NCI-H187 treated with DMSO at 0.1 percent for 48 hours (cell line): ENCODE data around the gene KRTAP5-1.

Source experiments
- DNase-seq: peaks from one replicate; lab custom pipeline; 2025; lab: John Stamatoyannopoulos, UW

KRTAP5-1 gene

DNA sequence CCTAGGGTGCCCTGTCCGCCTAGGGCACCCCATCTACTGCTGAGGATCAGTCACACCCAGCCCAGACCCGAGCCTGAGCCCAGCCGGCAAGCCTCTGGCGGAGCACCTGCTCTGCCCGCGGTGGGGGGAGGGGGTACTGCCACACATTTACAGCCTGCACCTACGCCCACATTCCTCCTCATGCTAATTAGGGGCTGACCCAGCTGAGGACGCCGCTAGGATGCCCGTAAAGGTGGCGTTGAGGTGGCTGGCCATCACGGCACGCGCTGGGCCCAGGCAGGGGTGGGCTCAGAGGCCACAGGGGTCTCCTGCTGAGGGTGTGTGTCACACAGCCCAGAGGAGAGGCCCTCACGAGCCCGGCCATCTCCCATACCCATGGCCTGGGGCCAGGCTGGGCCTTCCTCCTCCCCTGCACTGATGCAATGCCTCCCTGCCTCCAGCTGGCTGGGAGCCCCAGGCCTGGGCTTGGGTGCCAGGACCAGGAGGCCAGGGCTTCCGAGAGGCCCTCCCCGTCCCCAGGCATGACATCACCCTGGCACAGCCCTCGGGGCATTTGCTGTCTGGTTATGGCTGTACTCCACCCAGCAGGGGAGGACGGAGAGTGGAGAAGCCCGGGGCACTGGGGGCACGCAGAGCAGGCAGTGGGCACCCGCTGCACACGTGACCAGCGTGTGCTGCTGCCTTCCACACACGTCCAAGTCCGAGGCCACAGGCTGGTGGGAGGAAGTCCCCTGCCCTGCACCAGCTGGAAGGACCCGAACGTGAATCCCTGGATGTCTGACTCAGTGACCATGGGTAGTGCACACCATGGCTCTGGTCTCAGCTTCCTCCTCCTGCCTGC lies 25.8 kb downstream of the KRTAP5-1 start:
- DNase-seq: no peak

DNA sequence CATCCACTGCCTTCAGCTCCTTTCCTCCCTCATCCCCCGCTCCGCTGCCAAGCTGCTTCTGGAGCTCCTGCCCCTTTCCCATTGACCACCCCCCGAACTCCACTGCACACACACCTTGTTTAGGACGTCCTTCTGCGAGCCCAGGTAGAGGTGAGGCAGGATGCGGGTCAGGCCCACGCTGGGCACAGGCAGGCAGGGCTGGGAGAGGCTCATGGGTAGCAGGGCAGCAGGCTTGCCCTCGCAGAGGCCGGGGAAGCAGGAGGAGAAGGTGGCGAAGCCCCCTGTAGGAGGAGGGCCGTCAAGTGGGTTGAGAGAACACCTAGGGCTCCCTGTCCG lies 26.3 kb downstream of the KRTAP5-1 start:
- DNase-seq: no peak

DNA sequence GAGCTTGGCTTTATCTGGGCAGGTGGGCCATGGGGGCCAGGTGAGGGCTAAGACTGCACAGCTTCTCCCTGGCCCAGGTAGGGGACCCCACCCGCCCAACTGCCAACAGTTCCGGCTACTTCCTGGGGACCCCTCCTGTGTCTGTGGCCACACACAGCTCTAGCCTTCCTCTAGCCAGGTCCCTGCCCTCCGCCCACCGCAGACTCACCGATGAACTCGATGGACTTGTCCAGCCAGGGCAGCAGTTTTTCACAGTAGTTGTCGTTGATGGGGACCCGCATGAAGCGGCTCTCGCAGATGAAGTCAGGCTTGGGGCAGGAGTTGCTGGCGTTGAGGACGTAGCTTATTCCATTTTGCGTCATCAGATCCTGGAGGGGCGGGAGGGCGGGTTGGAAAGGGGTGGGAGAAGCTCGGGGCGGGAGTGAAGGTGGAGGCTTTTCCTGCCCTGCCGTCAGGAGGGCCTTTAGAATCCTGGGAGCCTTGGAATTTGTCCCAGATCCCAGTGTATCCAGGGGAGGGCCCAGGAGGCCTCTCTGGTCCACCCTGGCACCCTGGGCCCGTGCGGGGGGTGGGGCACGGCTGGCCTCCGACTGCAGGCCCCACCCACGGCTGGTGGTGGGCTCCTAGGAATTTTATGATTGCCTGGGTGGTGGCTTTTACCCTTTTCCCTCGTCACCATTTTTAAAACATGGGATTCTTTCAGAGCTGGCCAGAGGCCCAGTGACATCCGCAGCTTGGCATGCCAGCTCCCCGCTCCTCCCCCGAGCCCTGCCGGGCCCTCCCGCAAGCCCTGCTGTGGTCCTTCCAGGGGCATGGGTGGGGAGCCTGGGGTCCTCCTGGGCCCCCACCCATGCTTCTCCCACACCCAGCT lies 26.9 kb downstream of the KRTAP5-1 start:
- DNase-seq: no peak

DNA sequence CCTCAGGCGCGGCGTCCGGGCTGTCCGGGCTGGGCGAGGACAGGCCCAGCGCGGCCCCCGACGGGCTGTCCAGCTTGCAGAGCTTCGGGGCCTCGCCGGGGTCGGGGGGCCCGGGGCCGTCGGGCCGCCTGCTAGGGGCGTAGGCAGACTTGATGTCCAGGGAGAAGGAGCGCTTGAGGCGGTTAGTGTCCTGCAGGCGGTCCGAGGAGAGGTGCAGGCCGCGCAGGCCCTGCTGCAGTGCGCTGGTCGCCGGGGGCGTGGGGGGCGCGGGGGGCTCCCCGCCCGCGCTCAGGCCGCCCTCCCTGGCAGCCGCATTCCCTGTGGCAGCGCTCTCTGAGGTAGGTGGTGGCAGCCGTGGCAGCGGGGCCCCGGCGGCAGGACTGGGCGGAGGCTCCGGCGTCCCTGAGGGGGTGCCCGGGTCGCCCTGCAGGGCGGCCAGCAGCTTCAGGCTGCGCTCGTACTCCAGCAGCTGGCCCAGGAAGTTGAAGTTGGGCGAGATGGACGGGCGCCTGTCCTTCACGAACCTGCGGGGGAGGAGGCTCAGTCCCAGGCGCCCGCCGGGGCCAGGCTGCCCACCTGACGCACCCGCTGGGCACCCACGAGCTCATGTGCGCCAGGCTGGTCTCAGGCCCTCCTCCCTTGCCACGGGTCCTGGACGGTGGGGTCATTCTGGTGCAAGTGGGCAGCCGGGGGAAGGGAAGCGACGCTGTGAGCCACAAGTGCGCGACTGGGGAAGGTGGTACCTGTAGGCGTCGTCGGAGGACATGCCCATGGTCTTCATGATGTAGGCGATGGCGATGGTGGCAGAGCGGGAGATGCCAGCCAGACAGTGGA lies 27.8 kb downstream of the KRTAP5-1 start:
- DNase-seq: no peak

DNA sequence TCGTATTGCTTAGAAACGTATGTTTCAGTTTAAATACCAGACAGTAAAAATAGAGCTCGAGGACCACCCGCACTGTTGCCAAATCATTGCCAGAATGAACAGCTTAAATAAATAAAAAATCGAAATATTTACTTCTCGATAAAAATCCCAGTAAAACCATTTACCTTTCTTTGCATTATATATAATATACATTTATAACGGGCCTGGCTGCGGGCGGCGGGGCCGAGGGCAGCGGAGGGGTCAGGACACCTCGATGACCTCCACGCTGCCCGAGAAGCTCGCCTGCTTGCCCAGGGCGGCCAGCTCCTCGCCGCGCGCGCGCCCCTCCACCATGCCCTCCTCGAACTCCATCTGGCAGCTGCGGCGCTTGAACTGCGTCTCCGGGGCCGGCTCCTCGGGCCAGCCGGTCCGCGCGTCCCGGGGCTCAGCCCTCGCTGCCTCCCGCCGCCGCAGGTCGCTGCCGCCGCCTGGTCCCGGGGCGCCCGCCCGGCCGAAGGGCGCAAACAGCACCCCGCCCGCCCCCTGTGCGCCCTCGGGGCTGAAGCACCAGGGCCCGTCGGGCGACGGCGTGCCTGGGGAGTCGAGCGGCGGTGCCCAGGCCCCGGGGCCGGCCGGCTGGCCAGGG lies 28.7 kb downstream of the KRTAP5-1 start:
- no peak for DNase-seq

DNA sequence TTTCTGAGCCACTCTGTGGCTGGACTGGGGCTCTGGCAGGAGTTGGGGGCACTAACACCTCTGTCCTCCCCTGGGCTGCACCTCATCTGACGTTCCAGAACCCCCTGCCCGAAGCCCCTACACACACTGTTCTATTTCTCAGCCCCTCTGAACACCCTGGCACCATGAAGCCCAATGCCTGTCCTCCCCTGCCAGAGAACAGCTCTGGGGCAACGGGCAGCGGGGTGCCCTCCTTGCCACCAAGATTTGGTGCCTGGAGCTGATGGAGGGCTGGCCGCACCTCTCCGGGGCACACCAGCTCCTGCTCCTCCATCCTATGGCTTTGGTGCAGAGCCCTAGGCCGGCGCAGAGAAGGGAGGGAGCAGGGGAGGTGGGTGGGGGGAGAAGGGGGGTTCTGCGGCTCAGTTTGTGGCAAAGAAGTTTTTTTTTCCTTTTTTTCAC lies 29.4 kb downstream of the KRTAP5-1 start:
- no peak for DNase-seq

DNA sequence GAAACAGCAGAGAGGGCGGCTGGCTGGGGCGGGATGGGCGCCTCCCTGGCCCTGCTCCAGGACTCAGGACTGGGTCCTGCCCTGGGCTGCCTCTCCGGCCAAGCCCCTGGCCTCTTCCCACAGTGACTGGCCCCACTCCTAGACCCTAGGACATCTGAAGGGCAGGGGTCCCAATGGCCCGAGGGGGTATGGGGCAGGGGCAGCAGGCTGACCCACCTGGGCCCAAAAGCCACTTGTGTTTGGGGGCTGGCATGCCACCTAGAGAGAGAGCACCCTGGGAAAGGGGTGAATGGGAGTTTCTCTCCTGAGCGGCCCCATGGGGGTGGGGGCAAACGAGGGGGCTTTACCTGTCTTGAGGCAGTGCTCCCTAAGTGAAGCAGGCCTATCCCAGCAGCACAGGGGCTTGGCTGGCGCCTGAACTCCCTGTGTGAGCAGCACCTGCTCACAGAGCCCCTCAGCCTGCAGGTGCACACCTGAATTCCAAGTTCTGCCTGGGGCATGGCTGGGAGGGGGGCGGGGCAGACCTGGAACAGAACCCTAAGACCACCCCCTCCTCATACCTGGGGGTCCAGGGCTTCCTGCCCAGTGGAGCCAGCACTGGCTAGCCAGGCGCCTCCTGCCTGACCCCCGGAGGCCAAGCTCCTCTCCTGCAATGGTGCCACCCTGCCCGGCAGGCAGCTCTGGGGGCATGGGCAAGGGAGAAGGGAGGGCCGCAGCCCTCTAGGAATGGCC lies 29.9 kb downstream of the KRTAP5-1 start:
- DNase-seq: no peak

DNA sequence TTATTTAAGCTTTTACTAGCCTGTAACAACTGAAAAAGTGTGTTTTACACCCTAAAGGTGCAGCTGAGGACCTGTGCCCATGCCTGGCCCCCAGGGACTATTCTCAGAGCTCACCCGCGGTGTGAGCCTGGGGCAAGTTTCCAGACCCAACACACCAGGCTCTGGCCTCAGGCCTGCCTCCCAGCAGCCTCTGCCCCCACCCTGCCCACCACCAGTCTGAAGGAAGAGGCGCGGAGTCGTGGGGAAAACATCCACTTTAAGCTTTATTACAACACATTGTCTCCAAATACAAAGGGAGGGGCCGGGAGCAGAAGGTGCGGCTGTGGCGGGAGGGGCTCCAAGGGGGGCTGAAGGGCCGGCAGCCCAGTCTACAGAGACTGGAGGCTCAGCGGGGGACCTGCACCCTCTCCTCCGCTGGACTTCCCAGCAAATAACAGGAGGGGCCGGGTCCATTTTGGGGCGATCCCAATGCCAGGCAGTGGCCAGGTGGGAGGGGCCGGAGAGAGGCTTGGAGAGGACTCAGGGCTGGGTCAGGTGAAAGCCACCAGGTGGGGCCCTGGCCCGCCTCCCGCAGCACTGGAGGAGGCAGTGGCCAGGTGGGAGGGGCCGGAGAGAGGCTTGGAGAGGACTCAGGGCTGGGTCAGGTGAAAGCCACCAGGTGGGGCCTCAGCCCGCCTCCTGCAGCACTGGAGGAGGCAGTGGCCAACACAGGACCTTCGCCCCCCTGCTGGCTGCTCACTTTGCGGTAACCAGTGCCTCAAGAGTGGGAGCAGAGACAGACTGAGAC lies 31.1 kb downstream of the KRTAP5-1 start:
- DNase-seq: no peak

DNA sequence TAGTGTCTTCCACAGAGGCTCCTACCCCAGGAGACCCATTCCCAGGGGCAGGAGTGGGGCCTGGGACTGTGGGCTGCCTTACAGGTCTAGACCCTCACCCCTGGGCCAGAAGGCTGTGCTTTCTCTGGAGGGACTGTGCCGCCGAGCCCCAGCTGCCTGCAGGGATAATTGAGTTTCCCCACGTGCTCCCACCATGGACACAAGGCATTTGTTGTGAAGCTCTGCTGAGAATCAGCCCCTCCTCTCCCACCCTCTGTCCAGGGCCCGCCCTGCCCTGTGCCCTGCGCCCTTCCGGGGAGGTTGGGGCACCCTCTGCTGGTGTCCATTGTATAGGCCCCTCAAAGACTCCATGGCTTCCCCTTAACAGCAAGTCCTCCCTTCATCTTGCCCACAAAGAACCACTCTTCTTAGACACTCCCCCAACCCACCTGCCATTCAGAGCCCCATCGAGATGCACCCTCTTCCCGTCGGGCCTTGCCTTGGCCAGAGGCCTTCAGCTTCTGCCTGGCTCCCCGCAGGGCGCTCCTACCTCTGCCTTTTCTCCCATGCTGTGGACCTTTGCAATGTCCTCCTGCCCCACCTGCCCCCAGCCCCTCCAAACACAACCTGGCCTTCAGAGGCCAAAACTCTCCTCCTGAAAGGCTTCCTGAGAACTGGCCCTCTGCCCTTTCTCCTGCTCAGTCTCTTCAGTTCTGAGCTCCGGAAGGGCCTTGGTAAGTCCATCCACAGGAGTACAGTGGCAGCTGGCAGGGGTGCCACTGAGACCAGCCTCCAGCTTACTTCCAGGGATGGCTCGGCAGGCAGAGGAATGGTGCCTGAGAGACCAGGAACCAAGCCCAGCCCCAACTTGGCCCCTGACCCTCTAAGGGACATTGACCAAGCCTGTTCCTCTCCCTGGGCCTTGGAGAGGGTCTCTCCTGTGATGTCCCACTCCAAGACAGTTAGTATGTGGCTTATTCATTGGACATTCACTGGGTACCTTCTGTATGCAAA lies 35.4 kb downstream of the KRTAP5-1 start:
- no peak for DNase-seq

DNA sequence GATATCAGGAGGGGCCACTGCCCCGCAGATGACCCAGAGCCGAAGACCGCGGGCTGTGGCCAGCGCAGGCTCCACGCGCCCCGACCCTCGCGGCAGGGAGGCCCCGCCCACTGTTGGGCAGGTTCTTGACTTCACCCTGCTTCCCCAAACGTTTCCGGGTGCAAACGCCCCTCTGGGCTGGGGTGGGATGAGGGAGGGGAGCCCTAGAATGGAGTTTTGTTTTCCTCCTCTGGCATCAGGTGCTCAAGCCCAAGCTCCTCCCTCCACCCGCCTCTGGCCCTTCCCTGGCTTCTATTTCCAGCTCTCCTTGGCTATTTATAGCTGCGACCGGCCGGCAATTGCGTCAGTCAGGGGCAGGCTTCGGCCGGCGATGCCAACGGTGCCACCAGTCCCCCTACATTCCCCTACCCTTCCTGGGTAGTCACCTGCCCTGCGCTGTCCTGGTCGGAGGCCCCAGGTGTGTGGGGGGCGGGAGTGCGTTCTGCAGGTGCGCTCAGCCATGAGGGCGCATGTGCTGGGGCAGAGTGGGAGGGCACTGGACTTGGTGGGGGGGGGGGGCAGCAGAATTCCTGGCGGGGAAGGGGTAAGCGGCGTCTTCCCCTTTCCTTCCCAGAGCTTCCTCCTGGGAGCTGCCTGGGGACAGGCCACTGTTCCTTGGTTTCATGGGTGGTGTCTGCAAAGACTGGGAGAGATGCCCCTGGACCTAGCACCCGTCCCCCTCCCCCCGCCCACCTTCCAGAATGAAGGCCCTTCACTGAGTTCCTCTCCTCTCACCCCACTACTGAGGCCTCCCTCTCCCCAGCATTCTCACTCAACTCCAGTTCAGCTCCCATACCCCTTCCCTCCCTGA lies 36.6 kb downstream of the KRTAP5-1 start:
- DNase-seq: peak; percentile 45

DNA sequence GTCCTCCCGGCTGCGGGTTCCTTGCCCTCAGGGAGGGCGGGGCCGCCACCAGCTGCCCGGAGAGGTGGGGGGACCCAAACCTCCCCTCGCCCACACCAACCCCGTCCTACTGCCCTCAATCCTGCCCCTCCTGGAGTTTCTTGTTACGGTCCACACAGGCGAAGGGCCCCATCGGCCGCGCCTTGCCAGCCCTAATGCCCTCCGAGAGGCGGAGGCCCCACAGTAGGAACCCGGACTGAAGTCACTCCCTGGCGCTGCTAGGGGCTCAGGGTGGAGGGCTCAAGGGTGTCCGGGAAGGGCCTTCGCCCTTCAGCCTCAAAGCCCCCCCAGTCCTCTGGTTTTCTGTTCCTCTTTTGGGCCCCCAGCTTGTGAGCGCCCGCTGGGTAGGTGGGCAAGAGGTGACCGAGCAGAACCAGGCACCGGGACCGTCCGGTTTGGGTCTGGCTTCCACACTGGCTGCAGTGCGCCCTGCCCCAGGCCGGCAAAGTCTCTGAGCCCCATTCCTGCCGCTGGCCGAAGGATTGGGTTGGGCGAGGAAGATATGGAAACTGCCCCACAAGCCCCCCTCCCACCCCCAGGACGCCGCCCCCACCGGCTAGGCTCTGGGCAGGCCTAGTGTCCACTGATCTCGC lies 37.5 kb downstream of the KRTAP5-1 start:
- no peak for DNase-seq

DNA sequence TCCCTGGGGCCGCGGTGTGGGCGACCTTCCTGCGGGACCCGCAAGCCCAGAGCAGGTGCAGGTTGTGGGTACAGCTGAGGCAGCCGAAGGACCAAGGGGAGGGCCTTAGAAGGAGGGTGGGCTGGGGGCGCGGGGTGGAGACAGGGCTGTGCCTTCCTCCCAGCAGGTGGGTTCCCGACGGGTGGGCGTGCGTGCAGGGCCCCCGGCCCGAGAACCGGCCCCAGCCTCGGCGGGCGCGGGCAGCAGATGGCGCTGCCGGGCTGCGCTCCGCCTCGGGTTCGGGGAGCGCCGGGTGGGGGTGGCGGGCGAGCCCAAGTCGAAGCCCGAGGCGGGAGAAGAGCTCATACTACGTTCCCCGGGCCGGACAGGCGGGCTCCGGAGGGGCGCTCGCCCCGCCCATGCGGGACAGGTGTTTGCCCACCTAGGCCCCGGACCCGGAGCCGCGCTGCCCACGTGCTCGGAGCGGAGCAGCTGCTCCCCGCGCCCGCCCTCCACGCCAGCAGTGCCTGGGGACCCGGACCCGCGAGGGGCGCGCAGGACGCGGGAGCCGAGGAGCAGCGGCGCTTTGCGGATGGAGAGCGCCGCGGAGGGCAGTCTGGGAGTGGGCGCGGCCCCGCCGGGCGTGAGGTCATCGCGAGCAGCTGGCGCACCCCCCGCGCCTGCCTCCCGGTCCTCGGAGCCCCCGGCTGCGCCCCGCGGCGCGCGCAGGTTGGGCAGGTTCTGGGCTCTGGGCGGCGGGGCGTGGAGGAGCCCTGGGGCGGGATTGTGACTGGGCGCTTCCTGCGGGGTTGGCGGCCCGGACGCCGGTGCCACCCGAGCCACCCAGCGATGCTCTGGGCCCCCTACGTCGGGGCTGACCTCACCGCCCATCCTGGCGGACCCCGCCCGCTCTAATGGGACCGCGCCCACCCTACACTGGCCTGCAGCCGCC lies 38.3 kb downstream of the KRTAP5-1 start:
- DNase-seq: no peak

DNA sequence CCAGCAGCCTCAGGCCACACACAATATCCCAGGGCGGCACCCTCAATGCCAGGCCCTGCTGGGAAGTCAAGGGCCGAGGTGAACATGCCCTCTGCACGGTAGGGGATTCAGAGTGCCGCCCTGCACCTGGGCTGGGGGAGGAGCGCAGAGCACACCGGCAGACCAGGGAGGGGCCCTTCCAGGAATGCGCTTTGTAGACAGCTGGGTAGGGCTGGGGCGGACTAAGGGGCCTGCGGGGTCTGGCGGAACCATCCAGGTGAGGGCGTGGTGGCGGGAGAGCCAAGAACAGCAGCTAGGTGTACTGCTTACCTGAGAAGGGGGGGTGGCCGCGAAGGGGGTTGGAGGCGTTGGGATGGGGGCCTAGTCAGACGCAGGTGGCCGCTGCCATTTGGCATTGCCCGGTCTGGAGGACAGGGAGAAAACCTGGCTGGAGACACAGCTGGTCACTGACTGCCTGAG lies 39.0 kb downstream of the KRTAP5-1 start:
- DNase-seq: no peak

DNA sequence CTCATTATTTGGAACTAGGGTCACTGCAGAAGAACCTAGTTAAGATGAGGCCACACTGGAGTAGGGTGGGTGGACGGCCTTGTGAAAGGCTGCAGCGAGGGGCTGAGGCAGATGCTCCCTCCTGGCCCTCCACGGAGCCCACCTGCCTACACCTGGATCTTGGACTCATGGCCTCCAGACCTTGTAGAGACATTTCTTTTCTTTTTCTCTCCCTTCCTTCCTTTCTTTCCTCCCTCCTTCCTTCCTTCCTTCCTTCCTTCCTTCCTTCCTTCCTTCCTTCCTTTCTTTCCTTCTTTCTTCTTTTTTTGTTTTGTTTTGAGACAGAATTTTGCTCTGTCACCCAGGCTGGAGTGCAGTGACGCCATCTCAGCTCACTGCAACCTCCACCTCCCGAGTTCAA lies 39.7 kb downstream of the KRTAP5-1 start:
- no peak for DNase-seq

DNA sequence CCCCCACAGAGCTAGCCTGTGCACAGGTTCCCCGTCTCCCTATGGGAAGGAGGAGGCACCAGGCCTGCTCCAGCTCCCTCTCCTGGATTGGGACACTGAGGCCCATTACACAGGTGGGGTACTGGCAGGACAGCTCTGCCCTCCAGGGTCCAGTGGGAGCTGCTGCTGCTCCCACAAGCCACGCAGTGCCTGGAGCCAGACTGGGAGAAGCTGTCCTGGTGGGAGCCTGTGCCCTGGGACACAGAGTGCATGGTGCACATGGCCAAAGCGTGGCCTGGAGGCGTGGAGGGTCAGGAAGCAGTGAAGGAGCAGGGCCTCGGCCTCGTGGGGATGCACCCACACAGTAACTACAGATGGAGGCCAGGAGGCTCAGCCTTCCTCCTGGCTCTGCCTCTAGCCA lies 40.5 kb downstream of the KRTAP5-1 start:
- DNase-seq: no peak

DNA sequence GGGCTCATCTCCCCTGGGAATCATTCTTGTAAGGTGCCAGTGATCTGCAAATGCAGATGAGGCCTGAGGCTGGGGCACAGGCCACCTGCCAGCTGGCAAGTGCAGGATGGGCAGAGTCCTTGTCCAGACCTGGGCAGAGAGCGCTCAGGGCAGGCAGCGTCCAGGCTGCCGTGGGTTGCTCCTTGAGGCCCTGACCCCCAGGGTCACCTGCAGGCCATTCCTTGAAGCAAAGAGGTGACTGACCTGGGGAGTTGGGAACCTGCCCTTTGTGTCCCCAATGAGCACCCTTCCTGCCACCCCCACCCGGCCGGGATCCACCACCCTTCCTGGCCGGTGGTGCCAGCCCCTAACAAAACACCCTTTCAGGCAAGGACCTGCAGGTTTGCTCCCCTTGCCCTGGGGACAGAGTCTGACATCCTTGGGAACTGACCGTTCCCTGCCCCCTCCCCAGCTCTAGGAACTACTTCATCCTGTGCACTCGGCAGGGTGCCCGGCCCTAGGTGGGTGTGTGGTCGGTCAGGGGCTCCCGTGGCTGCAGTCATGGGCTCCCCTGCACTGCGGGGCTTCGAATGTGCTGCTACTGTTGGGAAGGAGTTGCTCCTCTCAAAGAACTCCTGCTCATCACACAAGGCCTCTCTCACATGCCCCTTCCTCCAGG lies 41.3 kb downstream of the KRTAP5-1 start:
- DNase-seq: no peak
